Suppressor macrophage treated with lipopolysaccharide for 1 hour (primary cell): ENCODE measurements around the gene GLP2R.
A peak's percentile ranks its signal among the peaks of the same experiment; 100 is the strongest.
"Not testable (repeated sequence)": the region's sequence is repeated elsewhere in the genome, so short reads cannot be mapped to it uniquely, and the experiment has no call there.

Experiments used
- DNase-seq, 3 donors: peaks; one replicate each; pipeline ENCODE4 v3.0.0-alpha.2; 2020 to 2022

The GLP2R gene, protein sequence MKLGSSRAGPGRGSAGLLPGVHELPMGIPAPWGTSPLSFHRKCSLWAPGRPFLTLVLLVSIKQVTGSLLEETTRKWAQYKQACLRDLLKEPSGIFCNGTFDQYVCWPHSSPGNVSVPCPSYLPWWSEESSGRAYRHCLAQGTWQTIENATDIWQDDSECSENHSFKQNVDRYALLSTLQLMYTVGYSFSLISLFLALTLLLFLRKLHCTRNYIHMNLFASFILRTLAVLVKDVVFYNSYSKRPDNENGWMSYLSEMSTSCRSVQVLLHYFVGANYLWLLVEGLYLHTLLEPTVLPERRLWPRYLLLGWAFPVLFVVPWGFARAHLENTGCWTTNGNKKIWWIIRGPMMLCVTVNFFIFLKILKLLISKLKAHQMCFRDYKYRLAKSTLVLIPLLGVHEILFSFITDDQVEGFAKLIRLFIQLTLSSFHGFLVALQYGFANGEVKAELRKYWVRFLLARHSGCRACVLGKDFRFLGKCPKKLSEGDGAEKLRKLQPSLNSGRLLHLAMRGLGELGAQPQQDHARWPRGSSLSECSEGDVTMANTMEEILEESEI

DNA sequence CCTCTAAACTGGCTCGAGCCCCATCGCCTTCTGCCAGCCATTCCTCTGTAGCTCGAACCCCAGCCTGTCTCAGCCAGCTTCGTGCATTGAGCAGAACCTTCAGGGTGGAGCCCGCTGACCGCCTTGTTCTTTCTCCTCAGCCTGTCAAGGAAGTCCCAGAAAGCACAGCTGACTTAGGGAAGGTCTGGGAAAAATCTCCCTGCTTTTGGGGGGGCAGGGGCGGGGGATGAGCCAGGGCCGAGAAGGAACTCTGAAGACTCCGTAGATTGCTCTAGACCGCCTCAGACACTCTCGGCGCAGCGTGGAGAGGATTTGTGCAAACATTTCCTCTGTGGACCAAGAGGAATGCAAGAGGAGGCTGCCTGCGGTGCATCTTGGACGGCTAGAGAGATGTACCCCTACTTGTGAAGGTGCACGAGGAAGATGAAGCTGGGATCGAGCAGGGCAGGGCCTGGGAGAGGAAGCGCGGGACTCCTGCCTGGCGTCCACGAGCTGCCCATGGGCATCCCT is at the start of gene GLP2R:
Gene GLP2R, plus strand, starts transcription at position 284 of the 510 bp plus-strand sequence. Its CDS starts 140 bp downstream, at position 424.
- no peak for DNase-seq

DNA sequence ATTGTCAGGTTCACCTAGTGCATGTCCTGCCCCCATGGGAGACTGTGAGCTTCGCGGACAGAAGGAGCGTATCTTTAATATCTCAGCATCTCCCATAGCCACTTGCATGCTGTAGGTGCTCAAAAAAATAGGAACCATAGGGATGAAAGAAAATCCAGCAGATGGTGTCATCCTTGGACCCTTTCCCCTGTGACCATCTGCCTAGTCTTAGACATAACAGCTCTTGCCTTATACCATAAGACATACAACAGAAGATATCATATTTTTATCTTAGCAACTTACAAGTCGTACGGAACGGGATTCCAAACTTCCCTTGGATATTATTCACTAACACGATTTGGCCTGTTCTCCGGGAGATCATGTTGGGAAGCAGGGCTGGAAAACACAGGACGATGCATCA is 48.8 kb upstream of the GLP2R start:
- DNase-seq = no peak

DNA sequence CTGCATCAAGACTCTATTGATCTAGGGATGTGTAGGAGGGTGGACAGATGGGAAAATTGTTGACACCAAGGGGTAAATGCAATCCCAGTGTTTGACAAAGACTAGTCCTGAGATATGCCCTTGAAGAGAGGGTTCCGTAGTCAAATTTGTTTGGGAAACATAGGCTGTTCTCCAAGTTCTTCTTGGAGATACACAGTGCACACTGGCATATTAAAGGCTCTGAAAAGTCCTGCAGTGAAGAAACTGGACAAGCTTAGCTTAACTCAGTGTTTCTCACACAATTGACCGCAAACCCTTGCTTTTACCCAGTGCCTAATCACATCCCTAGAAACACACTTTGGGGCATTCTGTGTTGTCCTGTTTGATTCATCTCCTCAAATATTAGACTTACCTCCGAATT is 45.2 kb upstream of the GLP2R start:
- no peak for DNase-seq

DNA sequence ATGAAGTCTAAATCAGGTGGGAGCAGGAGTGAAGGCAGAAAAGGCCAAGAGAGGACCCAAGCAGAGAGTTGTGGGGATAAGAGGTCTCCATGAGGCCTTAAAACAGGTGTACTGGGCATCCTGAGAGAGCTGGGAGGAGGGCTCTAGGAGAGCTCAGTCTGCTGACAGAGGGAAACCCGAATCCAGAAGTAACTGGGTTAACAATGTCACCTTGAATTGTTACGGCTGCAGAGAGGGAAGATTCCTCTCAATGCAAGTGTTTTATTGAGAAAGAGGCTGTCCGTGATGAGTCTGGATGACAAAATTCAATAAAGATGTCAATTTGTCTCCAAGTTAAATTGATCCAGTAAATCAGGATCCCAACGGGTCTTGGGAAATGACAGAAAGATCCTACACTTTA is 42.7 kb upstream of the GLP2R start:
- DNase-seq = no peak

DNA sequence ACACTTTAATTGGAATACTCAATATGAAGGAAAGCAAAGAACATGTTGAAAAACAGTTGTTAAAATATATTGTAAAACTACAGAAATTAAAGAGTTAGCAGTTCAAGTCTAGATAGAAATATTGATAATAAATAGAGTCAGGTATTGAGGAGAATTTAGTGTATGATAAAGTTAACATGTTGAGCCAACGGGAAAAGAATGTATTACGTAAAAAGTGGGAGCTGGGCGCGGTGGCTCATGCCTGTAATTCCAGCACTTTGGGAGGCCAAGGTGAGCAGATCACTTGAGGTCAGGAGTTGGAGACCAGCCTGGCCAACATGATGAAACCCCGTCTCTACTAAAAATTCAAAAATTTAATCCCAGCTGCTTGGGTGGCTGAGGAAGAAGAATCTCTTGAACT is 42.3 kb upstream of the GLP2R start:
- not testable (repeated sequence) for DNase-seq

DNA sequence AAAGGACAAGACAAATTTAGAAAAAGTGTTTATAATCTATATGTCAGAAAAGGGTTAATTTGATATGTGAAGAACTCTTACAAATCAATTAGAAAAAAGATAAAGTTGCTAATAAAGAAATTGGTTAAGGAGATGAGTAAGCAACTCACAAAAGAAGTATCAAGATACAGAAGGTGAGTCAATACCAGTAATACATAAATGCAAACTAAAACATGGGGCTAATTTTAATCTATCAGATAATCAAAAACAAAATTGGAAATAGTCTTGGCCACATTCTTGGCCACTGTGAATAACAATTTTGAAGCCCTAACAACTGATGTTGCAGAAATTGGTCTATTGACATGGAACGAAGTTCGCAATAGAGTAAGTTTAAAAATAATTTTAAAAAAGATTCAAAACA is 41.2 kb upstream of the GLP2R start:
- DNase-seq = no peak

DNA sequence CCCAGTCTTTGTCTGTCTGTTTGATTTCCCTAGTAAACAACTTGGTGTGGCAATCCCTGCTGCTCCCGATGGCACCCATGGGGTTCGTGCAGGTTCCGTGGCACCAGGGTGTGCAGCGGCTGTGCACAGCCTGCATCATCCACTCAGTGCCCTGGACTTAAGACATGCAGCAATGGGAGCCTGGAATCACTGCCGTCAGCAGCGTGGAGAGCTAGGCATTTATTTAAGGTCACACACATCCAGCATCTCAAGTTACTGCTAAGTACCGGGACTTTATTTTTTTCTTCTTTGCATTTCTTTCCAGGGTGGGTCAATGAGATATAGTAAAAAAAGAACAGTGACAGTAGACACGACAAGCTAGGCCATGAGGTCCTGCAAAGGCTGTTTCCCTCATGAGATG is 37.1 kb upstream of the GLP2R start:
- DNase-seq = no peak

DNA sequence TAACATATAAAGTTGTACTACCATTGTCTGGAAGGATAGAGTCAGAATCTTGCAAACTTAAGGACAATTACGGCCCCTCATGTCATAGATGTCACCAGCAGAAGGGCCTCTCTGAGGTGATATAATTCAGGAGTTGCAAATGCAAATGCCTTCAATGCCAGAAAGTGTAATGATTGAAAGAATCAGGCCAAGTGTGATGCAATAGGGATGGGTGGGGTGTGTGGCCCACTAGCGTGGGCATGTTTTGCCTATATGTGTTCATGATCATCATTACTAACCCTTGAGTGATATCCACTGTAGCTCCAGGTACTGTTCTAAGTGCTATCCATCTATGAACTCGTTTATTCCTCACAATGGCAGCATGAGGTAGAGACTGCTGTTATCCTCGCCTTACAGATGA is 35.4 kb upstream of the GLP2R start:
- no peak for DNase-seq

DNA sequence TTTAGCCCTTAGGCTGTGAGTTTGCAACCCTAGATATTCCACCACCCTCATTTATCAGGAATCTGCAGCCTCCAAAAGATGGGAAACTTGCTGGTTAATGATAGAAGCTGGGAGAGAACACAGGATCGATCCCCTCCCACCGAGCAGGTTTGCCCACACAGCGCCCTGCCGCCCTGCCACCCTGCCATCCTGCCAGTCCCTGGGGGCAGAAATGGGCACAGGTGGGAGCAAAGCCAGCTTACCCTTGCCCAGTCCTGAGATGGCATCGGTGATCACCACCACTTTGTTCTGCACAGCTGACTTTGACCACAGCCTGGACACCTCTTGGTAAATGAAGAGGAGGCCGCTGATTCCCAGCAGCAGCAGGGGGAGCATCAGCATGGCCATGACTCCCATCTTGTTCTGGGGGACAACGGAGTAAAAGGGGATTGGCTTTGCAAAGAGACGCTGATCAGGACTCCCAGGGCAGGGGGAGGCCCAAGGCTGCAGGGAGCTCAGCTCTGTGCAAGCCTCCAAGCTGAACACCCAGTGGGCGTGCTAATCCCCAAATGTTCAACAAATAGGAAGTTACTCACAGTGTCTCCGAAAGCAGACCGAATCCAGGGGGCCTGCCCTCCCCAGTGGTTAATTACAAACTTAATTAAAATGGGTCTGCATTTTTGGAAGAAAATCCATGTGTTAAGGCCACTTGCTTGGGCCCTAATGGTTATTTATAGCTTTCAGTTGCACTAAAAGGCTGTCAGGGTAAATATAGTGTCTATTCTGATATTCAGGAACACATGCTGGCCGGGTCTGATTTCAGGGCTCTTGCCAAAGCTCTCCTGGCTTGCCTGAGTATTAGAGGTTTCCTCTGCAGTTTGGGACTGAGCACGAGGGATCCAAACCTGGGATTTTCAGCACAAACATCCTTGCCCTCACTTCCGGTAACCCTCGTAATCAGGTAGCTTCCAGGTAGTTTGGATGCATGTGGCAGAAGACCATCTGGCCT is 34.5 kb upstream of the GLP2R start, which contains the start of gene DHRS7C:
Gene DHRS7C, minus strand, starts transcription at position 704 of the 988 bp plus-strand sequence. Its CDS starts 308 bp downstream, at position 396.
- no peak for DNase-seq

DNA sequence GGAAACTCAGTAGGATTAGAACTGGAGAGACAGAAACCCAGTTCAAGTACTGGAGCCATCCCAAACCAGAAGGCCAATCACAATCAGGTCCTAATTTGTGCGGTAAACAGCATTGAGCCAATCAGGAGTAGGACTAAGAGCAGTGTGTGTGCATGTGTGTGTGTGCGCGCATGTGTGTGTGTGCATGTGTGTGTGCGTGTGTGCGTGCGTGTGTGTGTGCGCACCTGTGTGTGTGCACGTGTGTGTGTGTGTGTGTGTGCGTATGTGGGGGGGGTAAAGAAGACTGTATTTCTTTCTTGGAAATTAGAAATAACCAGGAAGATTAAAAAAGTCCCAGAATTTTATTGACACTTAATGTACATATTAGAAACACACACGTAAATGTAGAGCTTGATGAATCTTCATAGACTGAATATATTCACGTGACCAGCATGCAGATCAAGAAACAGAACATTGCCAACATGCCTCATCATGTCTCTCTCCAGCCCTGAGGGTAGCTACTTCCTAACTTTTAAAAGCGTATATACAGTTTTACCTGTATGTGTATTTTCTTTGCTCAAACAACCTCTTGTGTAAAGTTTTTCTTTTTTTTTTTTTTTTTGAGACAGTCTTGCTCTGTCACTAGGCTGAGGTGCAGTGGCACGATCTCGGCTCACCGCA is 33.4 kb upstream of the GLP2R start:
- DNase-seq = no peak

DNA sequence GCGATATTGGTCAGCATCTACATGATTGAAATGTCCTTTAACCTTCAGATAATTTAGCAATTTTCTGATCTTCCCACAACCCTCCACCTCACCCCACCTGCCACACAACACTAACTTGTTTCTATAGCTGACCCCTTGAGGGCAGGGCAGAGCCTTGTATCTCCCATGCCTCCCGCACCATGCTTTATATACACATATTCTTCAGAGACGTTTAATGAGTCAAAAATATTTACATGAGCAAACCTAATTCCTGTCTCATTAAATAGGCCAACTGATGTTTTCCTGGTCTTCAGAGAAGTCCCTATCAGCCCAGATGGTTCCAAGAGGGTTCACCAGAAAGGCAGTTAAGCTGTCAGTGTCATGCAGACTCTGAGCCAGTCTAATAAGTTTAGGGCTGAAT is 27.7 kb upstream of the GLP2R start:
- peak in 1 of 3 donors; percentile 17 for DNase-seq

DNA sequence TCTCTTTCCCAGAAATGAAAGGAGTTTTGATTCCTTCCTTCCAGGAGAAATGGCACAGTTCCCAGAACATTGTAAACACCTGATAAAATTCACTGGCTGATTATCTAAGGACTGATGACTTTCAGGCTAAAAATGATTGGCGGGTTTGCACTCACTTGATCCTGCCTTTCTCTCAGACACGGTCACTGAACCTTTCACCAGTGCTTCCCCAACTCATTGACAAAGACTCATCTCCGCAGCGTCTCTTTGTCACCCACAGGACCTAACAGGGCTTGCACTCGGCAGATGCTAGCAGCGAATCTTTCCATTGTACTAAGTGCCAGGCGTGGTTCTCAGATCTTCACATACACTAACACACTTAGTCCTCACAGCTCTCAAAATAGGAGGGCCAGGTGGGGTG is 27.0 kb upstream of the GLP2R start:
- DNase-seq = peak in 1 of 3 donors; percentile 17

DNA sequence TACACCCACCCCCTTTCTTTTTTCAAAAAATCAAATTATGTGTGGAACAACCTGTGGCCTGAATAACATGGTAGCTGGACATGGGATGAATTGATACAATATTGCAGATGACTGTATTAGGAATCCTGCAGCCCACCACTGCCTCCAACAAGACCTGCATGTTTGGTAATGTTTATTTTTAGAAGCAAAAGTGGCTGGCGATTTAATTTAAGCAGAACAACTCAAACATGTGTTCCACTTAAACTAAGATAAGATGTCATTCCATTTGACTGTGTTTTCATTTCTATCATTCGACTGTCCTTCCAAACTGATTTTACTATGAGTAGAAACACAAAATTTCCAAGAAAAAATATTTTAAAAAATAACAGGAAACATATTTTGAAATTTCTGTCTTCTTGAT is 24.2 kb upstream of the GLP2R start:
- DNase-seq = no peak

DNA sequence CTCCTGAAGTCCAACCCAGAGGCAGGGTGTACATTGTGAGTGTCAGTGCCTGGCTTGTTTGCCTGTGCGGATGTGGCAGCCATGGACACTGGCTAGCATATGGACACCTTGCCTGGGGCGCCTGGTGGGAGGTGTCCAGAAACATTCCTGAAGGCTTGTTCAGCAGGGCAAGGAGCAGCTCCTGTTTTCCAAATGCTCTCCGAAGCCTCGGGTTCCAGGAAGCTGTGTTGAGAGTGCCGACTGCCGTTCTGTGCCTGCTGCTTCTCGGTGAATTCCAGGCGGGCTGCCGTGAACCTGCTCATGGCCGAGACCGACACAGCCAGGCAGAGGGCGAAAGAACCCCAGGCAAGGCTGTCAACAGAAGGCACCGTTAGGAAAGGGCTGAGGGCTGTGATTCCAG is 23.4 kb upstream of the GLP2R start:
- peak in 1 of 3 donors; percentile 11 for DNase-seq

DNA sequence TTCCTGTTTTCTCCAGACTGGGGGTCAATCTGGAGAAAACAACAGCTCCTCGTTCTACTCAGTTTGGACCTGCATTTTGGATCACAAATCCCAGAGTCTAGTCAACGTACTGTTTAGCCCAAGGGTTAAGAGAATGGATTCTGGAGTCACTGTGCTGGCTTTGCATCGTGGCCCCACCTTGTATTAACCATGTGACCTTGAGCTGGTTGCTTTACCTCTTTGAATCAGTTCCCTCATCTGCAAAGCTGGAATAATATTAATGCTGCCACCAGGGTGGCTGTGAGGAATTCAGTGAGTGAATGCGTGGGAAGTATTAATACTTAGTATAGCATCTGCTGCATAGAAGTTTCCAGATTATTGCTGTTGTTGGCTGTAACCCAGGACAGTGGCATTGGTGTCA is 23.0 kb upstream of the GLP2R start:
- no peak for DNase-seq

DNA sequence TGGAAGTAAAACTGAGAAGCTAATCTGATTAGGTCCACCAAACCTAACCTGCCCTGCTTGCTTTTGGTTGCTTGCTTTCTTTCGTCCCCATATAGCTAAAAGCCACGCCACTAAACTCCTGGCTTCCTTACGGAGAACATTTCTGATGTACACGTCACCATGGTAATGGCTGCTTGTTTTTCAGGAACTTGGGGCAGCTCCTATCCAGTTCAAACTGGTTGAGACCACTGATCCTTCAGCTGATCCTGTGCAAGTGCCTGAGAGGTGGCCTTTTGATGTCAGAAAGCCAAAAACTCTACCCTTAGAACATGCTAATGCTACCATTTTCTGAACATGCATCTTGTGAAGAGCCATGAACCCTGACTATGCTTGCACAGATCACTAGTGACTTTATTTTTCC is 20.0 kb upstream of the GLP2R start:
- no peak for DNase-seq

DNA sequence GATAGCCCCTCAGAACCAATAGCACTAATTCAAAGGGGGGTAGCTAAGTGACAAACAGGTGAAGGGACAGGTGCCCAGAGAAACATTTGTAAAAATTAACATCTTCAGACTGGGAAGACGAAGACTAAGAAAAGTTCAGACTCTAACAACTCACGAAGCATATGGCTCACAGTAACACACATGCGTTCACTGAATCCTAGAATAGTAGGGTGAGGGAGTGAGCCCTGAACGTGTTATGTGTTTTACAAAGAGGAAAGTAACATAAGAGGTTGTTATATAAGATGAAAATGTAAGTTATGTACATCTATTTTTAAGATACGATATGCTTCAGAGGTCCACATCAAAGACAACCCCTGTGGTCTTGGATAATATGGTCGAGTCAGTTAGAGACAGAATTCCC is 19.0 kb upstream of the GLP2R start:
- peak in 1 of 3 donors; percentile 1 for DNase-seq

DNA sequence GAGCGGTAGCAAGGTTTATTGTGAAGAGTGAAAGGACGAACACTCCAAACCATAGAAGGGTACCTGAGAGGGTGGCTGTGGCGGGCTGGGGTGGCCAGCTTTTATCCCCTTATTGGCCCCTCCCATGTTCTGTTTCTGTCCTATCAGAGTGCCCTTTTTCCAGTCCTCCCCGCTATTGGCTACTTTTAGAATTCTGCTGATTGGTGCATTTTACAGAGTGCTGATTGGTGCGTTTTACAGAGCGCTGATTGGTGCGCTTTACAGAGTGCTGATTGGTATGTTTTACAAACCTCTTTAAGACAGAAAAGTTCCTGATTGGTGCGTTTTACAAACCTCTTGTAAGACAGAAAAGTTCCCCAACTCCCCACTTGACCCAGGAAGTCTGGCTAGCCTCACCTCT is 16.3 kb upstream of the GLP2R start:
- DNase-seq = no peak

DNA sequence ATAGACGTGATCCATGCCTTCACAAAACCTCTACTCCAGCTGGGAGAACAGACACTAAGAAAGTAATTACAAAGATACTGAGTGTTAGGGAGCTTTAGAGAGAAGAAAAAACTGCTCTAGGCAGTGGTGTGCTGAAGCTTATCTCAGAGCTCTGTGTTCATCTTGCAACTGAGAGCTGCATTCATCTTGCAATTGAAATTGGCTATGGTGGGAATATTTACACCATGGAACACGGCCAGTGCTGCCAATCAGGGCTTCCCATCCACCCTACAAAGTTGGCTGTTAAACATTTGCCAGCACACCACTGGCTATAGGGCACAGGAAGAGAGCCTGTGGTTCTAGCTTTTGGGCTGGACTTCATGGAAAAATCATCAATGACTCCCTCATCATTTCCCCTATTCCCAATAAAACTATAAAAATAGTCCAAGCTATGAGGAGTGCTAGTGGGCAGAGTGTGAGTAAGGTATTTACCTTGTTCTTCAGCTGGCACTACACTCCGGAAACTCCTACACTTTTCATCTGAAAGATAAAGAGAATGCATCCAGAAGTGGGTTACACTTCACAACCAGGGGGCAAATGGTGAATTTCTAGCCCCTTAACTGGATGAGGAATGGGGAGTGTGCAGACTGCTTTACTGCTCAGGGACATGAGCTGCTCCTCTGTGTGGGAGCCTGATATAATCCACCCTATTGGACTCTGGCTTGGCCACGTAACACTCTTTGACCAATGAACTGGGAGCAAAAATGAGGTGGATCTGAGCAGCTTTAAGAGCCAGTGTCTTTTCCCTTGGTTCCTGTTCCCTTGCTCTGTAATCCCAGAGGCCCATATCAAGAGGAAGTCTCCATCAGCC is 15.4 kb upstream of the GLP2R start:
- DNase-seq = no peak

DNA sequence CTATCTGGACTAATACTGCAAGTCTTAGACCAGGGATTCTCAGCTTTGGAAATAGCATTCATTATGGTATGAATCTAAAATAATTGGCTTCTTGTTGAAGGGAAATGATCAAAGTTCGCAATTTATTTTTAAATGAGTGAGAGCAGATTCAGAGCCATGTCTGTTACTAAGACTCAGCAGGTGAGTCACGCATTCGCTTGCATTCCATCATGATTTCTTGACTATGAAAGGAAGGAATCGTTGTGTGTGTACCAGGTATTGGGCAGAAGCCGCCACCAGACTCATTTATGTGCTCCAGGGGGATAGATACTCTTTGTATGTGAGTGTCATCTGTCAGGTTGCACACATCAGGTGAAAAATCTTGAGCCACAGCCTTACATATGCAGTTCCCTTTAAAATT is 14.6 kb upstream of the GLP2R start:
- peak in 1 of 3 donors; percentile 4 for DNase-seq

DNA sequence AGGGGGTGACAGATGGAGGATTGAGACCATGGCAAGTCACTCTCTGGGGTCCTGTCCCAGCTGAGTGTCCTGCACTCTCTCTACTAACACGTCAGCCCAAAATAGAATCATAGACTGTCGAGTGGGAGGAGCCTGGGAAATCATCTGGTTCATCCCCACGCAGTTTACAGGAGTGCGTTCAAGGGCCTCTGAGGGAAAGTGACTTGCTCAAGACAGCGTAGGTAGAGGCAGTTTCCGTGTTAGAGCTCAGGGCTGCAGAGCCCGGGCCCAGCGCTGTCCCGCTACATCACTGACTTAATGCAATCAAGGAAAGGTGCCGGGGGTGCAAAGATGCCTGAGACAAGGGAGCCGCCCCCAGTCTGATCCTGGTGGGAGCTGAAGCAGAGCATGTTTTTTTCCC is 14.2 kb upstream of the GLP2R start:
- peak in 1 of 3 donors; percentile 8 for DNase-seq

DNA sequence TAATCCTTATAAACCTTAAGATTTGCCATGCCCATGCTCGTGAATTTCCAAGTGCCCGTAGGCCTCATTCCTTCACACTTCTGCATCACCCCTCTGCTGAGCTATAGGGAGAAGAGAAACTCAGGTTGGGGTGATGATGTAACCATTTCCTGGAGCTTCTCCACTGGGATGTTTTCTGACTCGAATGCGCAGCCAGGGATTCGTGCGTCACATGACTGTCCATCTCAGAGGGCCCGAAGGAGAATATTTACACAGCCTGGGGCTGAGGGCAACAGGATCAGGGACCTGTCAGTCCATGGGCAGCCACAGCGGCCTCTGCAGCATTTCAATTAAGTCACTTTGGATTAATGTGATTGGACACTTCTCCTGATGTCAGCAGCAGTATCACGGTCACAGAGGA is 12.6 kb upstream of the GLP2R start:
- DNase-seq = no peak
